ENCODE measurements around the gene FBXW9.
"Not testable (repeated sequence)": the region's sequence is repeated elsewhere in the genome, so short reads cannot be mapped to it uniquely, and the experiment has no call there.

The FBXW9 gene

GRCh38 chr19:12681074-12681987 lies 15.1 kb downstream of the FBXW9 start, which contains the start of gene DHPS:
Gene DHPS, minus strand, starts transcription at chr19:12681880. Its CDS starts 114 bp downstream, at chr19:12681766.
- peak; percentile 95 to 96 for DNase-seq (ENCODE audit: low read depth in 2 of 2)

- DNase-seq (ENCODE audit: low read depth in 2 of 2): no peak
Observed at GRCh38 chr19:12680034-12680433, 16.4 kb downstream of the FBXW9 start.

GRCh38 chr19:12678039-12678438 lies 18.4 kb downstream of the FBXW9 start:
- DNase-seq (ENCODE audit: low read depth in 2 of 2): not testable (repeated sequence)

- no peak for DNase-seq (ENCODE audit: low read depth in 2 of 2)
Observed at GRCh38 chr19:12676928-12677327, 19.5 kb downstream of the FBXW9 start.

GRCh38 chr19:12676384-12676792 lies 20.0 kb downstream of the FBXW9 start:
- peak; percentile 33 to 39 for DNase-seq (ENCODE audit: low read depth in 2 of 2)

GRCh38 chr19:12675940-12676339 lies 20.5 kb downstream of the FBXW9 start:
- DNase-seq (ENCODE audit: low read depth in 2 of 2): no peak

GRCh38 chr19:12675399-12675798 lies 21.0 kb downstream of the FBXW9 start:
- DNase-seq (ENCODE audit: low read depth in 2 of 2): no peak

- DNase-seq (ENCODE audit: low read depth in 2 of 2): no peak
Observed at GRCh38 chr19:12672744-12673143, 23.7 kb downstream of the FBXW9 start.

GRCh38 chr19:12670159-12670928 lies 26.1 kb downstream of the FBXW9 start:
- no peak for DNase-seq (ENCODE audit: low read depth in 2 of 2)

GRCh38 chr19:12669270-12670158 lies 26.9 kb downstream of the FBXW9 start:
- DNase-seq (ENCODE audit: low read depth in 2 of 2): peak; percentile 59 to 63

- no peak for DNase-seq (ENCODE audit: low read depth in 2 of 2)
Observed at GRCh38 chr19:12668932-12669269, 27.5 kb downstream of the FBXW9 start.

GRCh38 chr19:12668346-12668745 lies 28.1 kb downstream of the FBXW9 start:
- no peak for DNase-seq (ENCODE audit: low read depth in 2 of 2)

GRCh38 chr19:12667731-12668302 lies 28.6 kb downstream of the FBXW9 start:
- no peak for DNase-seq (ENCODE audit: low read depth in 2 of 2)

- DNase-seq (ENCODE audit: low read depth in 2 of 2): peak; percentile 23 to 29
Observed at GRCh38 chr19:12666265-12667048, 30.0 kb downstream of the FBXW9 start, which contains the start of the genes MAN2B1 and WDR83. Gene MAN2B1, minus strand, starts transcription at chr19:12666742. Its CDS starts 41 bp downstream, at chr19:12666701. Gene WDR83, plus strand, starts transcription at chr19:12666807. Its CDS starts 2,984 bp downstream, at chr19:12669791.

GRCh38 chr19:12665671-12666264 lies 30.7 kb downstream of the FBXW9 start:
- DNase-seq (ENCODE audit: low read depth in 2 of 2): no peak

GRCh38 chr19:12665281-12665573 lies 31.2 kb downstream of the FBXW9 start:
- DNase-seq (ENCODE audit: low read depth in 2 of 2): no peak

GRCh38 chr19:12664406-12665280 lies 31.8 kb downstream of the FBXW9 start:
- no peak for DNase-seq (ENCODE audit: low read depth in 2 of 2)

- no peak for DNase-seq (ENCODE audit: low read depth in 2 of 2)
Observed at GRCh38 chr19:12660980-12661379, 35.5 kb downstream of the FBXW9 start.

- no peak for DNase-seq (ENCODE audit: low read depth in 2 of 2)
Observed at GRCh38 chr19:12657966-12658365, 38.5 kb downstream of the FBXW9 start.
